Psoas muscle (tissue), 8 donors: ENCODE results near the gene USP19. TPM values are rescaled to one million over a fixed set of nuclear protein-coding genes. Genes with fewer than 3 reads are reported as not detected.
A peak's percentile ranks its signal among the peaks of the same experiment; 100 is the strongest.

ENCODE experiments used
- ATAC-seq, 4 donors: fragments of 200-7000 bp; cut with Tn5 transposase; one replicate each; pipeline ENCODE4 v1.9.1; 2020; ENCODE audit warnings: moderate library complexity in 3 of 4, mild to moderate bottlenecking in 2 of 4
- DNase-seq, 2 donors: peaks; one replicate each; pipeline ENCODE4 v3.0.0-alpha.2; 2020
- H3K27ac ChIP-seq: fragments of 200-600 bp; one replicate; pipeline ENCODE4 v1.8.0; 2022
- H3K27me3 ChIP-seq, 3 donors: fragments of 200-600 bp in 1 of 3; one replicate each; pipeline versions ENCODE4 v1.6.1 to v1.8.0; 2013 to 2022; ENCODE audit warnings: low read length in 2 of 3, mild to moderate bottlenecking in 2 of 3, moderate library complexity in 1 of 3; ENCODE audit not compliant: insufficient read depth in 3 of 3
- H3K36me3 ChIP-seq, 2 donors: fragments of 200-600 bp in 1 of 2; one replicate each; pipeline versions ENCODE4 v1.6.1 to v1.8.0; 2013 to 2022; ENCODE audit warnings: low read depth in 1 of 2, mild to moderate bottlenecking in 1 of 2, moderate library complexity in 1 of 2; ENCODE audit not compliant: insufficient read depth in 1 of 2
- H3K4me1 ChIP-seq: fragments of 200-600 bp; one replicate; pipeline ENCODE4 v1.8.0; 2022
- H3K4me3 ChIP-seq: fragments of 200-600 bp; one replicate; pipeline ENCODE4 v1.8.0; 2022; ENCODE audit warnings: mild to moderate bottlenecking
- H3K9me3 ChIP-seq: fragments of 200-600 bp; one replicate; pipeline ENCODE4 v1.8.0; 2022
- WGBS, 3 donors: extraction: QIAGEN DNeasy Blood & Tissue Kit; methylation state at CpG; one replicate each; pipeline versions ENCODE4 v1.1.6 to v1.1.7; 2013; 5-methylcytosine and 5-hydroxymethylcytosine counted together
- intact Hi-C, 2 donors: fragments of 100-400 bp; cut with DNase I; formaldehyde crosslinking; loops; one replicate each; pipeline versions ENCODE4 v1.11.0 to v1.14.2; 2022
- polyA plus RNA-seq, 3 donors: library from polyadenylated mRNA; stranded (reverse); fragments of 200-250 nt; gene quantifications; one replicate each; pipeline ENCODE4 v1.2.3, GENCODE V29; 2013
- total RNA-seq, 4 donors: library from RNA; stranded (reverse); fragmentation: NEBNext Ultra II Directional in 2 of 4; extraction: Animal tissue kit (Norgen Biotek cat#: 25700) in 2 of 4; gene quantifications; one replicate each; pipeline versions ENCODE4 v1.2.1 to v1.2.4, GENCODE V29; 2021 to 2023
- TF ChIP-seq, protein P1 (sequence below): fragments of 200-600 bp; IDR thresholded peaks from one replicate; pipeline ENCODE4 v1.8.0; 2022; ENCODE audit warnings: antibody characterized with exemption
- donor health status: healthy with polysubstance abuse.
- donor health status: DM: no; HTN: no; CAD: no; lungs with moderate emphysema.
- donor health status: Bipolar disorder and iron deficiency.
- donor health status: healthy.
- donor health status: DM: yes; HTN: yes; CAD: no.
- donor health status: DM: no; HTN: no; CAD: no.
- donor health status: DM: no; HTN: no; CAD: no.
- donor health status: DM: yes; HTN: yes; CAD: no.

USP19 gene
- total and polyA plus RNA-seq, 7 donors = 29.5 to 109 (median 91.1) TPM

- Histone ChIP-seq H3K27me3 (no peaks in the 10 kb centered on the region), H3K4me3 (peak within 1 kb of the TSS; percentile 95), H3K4me1 (peaks cover 42% of the 10 kb centered on the region), H3K9me3 (no peaks in the 10 kb centered on the region), H3K27ac (peak within 1 kb of the TSS; percentile 89), H3K36me3 (peaks cover 8 to 46% of the 10 kb centered on the region in 2 donors)
- intact Hi-C loops = loop anchor here in 1 of 2 donors (5.0 kb wide), 2 partner anchors 62 to 107 kb away; no protein-coding TSS in a partner anchor
- TF ChIP-seq, protein P1, sequence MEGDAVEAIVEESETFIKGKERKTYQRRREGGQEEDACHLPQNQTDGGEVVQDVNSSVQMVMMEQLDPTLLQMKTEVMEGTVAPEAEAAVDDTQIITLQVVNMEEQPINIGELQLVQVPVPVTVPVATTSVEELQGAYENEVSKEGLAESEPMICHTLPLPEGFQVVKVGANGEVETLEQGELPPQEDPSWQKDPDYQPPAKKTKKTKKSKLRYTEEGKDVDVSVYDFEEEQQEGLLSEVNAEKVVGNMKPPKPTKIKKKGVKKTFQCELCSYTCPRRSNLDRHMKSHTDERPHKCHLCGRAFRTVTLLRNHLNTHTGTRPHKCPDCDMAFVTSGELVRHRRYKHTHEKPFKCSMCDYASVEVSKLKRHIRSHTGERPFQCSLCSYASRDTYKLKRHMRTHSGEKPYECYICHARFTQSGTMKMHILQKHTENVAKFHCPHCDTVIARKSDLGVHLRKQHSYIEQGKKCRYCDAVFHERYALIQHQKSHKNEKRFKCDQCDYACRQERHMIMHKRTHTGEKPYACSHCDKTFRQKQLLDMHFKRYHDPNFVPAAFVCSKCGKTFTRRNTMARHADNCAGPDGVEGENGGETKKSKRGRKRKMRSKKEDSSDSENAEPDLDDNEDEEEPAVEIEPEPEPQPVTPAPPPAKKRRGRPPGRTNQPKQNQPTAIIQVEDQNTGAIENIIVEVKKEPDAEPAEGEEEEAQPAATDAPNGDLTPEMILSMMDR = peak; percentile 55
- 0 to 1% (median 0%) methylated on average over 61 to 65 of the region's 65 CpGs for WGBS, 3 donors
- DNase-seq (peak; percentile 97 to 99), ATAC-seq (peak; percentile 91 to 93 (median 92))
Observed at GRCh38 chr3:49093853-49094767, 26.5 kb downstream of the USP19 start, which contains the start of gene QRICH1. Gene QRICH1, minus strand, starts transcription at chr3:49094071. Its CDS starts 17,054 bp downstream, at chr3:49077017.

- WGBS, 3 donors = 0% methylated on average over 53 to 86 of the region's 86 CpGs
- peaks cover 48% of the 10 kb centered on the region for H3K4me1 ChIP-seq
Observed at GRCh38 chr3:49092938-49093852, 27.4 kb downstream of the USP19 start.

DNA sequence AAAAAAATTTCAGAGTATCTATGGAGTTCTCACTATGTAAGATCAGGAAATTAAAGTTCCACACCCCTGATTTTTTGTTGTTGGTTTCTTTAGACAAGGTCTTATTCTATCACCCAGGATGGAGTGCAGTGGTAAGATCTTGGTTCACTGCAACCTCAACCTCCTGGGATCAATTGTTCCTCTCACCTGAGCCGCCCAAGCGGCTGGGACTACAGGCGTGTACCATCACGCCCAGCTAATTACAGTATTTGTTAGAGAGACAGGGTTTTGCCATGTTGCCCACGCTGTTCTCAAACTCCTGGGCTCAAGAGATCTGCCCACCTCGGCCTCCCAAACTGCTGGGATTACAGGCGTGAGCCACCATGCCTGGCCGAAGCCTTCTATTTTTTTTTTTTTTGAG lies 39.2 kb downstream of the USP19 start:
- H3K4me3 ChIP-seq = no peak overlapping the region
- TF ChIP-seq, protein P1 = no peak
- peaks cover 5 to 32% of the 10 kb centered on the region in 2 donors for H3K36me3 ChIP-seq
- DNase-seq (no peak), ATAC-seq (no peak)
- H3K27ac ChIP-seq = no peak overlapping the region
- no peaks in the 10 kb centered on the region for H3K27me3 ChIP-seq
- intact Hi-C loops = loop anchor here in 1 of 2 donors (5.0 kb wide), 1 partner anchor 49 kb away; no protein-coding TSS in a partner anchor
- 94 to 98% (median 95%) methylated on average over 8 of the region's 8 CpGs for WGBS, 3 donors
- H3K4me1 ChIP-seq = no peaks in the 10 kb centered on the region
- no peaks in the 10 kb centered on the region for H3K9me3 ChIP-seq

More at GRCh38 chr3:49092938-49093852, 27.4 kb downstream of the USP19 start:
- Histone ChIP-seq H3K27ac (peak overlapping the region; percentile 89), H3K9me3 (no peaks in the 10 kb centered on the region), H3K36me3 (peaks cover 2 to 37% of the 10 kb centered on the region in 2 donors), H3K4me3 (peak overlapping the region; percentile 95), H3K27me3 (no peaks in the 10 kb centered on the region)
- TF ChIP-seq, protein P1 = no peak
- peak; percentile 85 to 90 for DNase-seq
- intact Hi-C loops = loop anchor here in 1 of 2 donors (5.0 kb wide), 2 partner anchors 61 to 106 kb away; no protein-coding TSS in a partner anchor
- ATAC-seq = peak; percentile 60 to 70 (median 64)

- Histone ChIP-seq H3K27ac (no peak overlapping the region), H3K36me3 (peaks cover 9 to 53% of the 10 kb centered on the region in 2 donors), H3K4me1 (no peaks in the 10 kb centered on the region), H3K4me3 (no peak overlapping the region), H3K27me3 (no peaks in the 10 kb centered on the region), H3K9me3 (no peaks in the 10 kb centered on the region)
- intact Hi-C loops = loop anchor here in 1 of 2 donors (5.0 kb wide), 1 partner anchor 47 kb away; no protein-coding TSS in a partner anchor
- TF ChIP-seq, protein P1 = no peak
- no peak for ATAC-seq
- 91 to 93% (median 92%) methylated on average over 2 of the region's 2 CpGs for WGBS, 3 donors
- no peak for DNase-seq
Observed at GRCh38 chr3:49079270-49079669, 41.4 kb downstream of the USP19 start.
